Measurements from ENCODE around the gene TMEM250. TPM values are rescaled to one million over a fixed set of nuclear protein-coding genes. Genes with fewer than 3 reads are reported as not detected.

The TMEM250 gene
- total and polyA plus RNA-seq, 2 of the 4 experiments (the other 2 are of a cell fraction): 14.0 to 17.5 TPM

DNA sequence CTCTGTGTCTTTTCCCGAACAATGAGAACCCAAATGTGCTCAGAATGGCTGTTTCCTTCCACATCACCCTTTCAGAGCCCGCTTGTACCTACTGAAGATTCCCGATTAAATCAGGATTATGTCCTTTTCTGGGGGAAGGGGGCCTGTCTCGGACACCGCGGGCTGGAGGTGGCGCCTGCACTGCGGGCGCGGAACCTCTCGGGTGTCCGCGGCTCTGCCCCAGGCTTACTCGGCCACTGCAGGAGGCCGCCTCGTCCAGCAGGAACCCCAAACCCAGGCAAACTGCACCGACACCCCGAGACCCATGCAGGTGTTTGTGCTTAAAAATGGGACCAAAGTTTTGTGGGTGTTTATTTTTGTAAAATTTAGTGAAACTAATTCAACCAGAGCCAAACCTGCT lies 8.6 kb upstream of the TMEM250 start:
- peaks cover 71% of the 10 kb centered on the region for H3K27me3 ChIP-seq (ENCODE audit: control insufficient read depth, insufficient read depth, low read length)
- POLR2A ChIA-PET (ENCODE audit: unreplicated experiment): no interaction called here
- no peak overlapping the region for H4K5ac ChIP-seq (ENCODE audit: low read depth, low read length)
- H3K9me3 ChIP-seq (ENCODE audit: control insufficient read depth, insufficient read depth, low read length): no peaks in the 10 kb centered on the region; the same call in 1 of the 2 replicates
- H4K91ac ChIP-seq (ENCODE audit: insufficient read depth, low read depth, low read length): no peak overlapping the region
- BruUV-seq (replicated peaks): no TSS peak
- no peak overlapping the region for H3K4me3 ChIP-seq (ENCODE audit: insufficient read depth, low read depth, low read length)
- H3K79me1 ChIP-seq (ENCODE audit: low read depth in 1 of 2, low read length in 2 of 2): no peaks in the 10 kb centered on the region
- H3K27ac ChIP-seq (ENCODE audit: insufficient read depth, low read length): no peak overlapping the region
- H4K8ac ChIP-seq (ENCODE audit: low read depth in 2 of 2, low read length in 2 of 2): no peak overlapping the region
- H3K4me2 ChIP-seq (ENCODE audit: low read depth, low read length): no peak overlapping the region
- H3K36me3 ChIP-seq (ENCODE audit: control insufficient read depth, insufficient read depth, low read length): no peaks in the 10 kb centered on the region
- H2BK120ac ChIP-seq (ENCODE audit: low read depth, low read length): no peak overlapping the region
- peaks cover 7% of the 10 kb centered on the region; the same call in 1 of the 2 replicates for H4K20me1 ChIP-seq (ENCODE audit: insufficient read depth, low read length)
- no peak overlapping the region for H2BK5ac ChIP-seq (ENCODE audit: low read depth, low read length, poor library complexity, severe bottlenecking)
- H2BK15ac ChIP-seq (ENCODE audit: low read depth, low read length): no peak overlapping the region
- dilution Hi-C loops (cut with HindIII; ENCODE audit: low sequenced_read_pairs, unreplicated experiment) (no loop called here), in situ Hi-C loops (cut with MboI; ENCODE audit: low sequenced_read_pairs) (loop anchor here (10.0 kb wide), 1 partner anchor 423 kb away; the partner anchor contains the start of gene KCNT1), intact Hi-C loops (cut with micrococcal nuclease) (no loop called here)
- H3K56ac ChIP-seq (ENCODE audit: extremely low read depth, insufficient read depth, low read length): no peak overlapping the region
- H3K4me1 ChIP-seq (ENCODE audit: control insufficient read depth, insufficient read depth, low read length): no peaks in the 10 kb centered on the region
- no peak overlapping the region for H2AK9ac ChIP-seq (replicated peaks; ENCODE audit: low read depth, low read length, poor library complexity)
- H3K23ac ChIP-seq (ENCODE audit: low read depth, low read length): no peak overlapping the region
- no peak for DNase-seq
- no peak overlapping the region for H2BK20ac ChIP-seq (ENCODE audit: low read depth, low read length)
- H3K9ac ChIP-seq (ENCODE audit: low read depth, low read length): no peak overlapping the region
- H3K4ac ChIP-seq (ENCODE audit: low read depth, low read length): no peak overlapping the region
- H3K14ac ChIP-seq (replicated peaks; ENCODE audit: low read depth, low read length): no peak overlapping the region
- H2AFZ ChIP-seq (replicated peaks; ENCODE audit: low read length, poor library complexity): no peak overlapping the region
- no peak overlapping the region for H3K18ac ChIP-seq (ENCODE audit: low read depth, low read length)
- no peak for TF ChIP-seq MAZ (IDR thresholded peaks at IDR 0.05; ENCODE audit: borderline replicate concordance, low read depth, low read length)
- TF ChIP-seq FOS (IDR thresholded peaks at IDR 0.05; ENCODE audit: low read depth, low read length): no peak
- TF ChIP-seq BHLHE40 (IDR thresholded peaks at IDR 0.05; ENCODE audit: low read depth, low read length): no peak
- TF ChIP-seq, protein P1, sequence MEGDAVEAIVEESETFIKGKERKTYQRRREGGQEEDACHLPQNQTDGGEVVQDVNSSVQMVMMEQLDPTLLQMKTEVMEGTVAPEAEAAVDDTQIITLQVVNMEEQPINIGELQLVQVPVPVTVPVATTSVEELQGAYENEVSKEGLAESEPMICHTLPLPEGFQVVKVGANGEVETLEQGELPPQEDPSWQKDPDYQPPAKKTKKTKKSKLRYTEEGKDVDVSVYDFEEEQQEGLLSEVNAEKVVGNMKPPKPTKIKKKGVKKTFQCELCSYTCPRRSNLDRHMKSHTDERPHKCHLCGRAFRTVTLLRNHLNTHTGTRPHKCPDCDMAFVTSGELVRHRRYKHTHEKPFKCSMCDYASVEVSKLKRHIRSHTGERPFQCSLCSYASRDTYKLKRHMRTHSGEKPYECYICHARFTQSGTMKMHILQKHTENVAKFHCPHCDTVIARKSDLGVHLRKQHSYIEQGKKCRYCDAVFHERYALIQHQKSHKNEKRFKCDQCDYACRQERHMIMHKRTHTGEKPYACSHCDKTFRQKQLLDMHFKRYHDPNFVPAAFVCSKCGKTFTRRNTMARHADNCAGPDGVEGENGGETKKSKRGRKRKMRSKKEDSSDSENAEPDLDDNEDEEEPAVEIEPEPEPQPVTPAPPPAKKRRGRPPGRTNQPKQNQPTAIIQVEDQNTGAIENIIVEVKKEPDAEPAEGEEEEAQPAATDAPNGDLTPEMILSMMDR (conservative IDR thresholded peaks at IDR 0.05; ENCODE audit: low read depth, low read length): no peak
- TF ChIP-seq, protein P2, sequence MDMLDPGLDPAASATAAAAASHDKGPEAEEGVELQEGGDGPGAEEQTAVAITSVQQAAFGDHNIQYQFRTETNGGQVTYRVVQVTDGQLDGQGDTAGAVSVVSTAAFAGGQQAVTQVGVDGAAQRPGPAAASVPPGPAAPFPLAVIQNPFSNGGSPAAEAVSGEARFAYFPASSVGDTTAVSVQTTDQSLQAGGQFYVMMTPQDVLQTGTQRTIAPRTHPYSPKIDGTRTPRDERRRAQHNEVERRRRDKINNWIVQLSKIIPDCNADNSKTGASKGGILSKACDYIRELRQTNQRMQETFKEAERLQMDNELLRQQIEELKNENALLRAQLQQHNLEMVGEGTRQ (IDR thresholded peaks at IDR 0.05; ENCODE audit: low read depth, low read length): no peak
- no peak for TF ChIP-seq SMC3 (IDR thresholded peaks at IDR 0.05; ENCODE audit: low read depth, low read length)
- TF ChIP-seq MAFK (IDR thresholded peaks at IDR 0.05; ENCODE audit: low read depth, low read length): no peak
- TF ChIP-seq NFE2L2 (IDR thresholded peaks at IDR 0.05; ENCODE audit: low read depth, low read length): no peak
- TF ChIP-seq CEBPB (IDR thresholded peaks at IDR 0.05; ENCODE audit: low read depth, low read length): no peak
- TF ChIP-seq CHD1 (IDR thresholded peaks at IDR 0.05; ENCODE audit: low read depth, low read length): no peak
- TF ChIP-seq MXI1 (IDR thresholded peaks at IDR 0.05; ENCODE audit: borderline replicate concordance, low read depth, low read length): no peak
- TF ChIP-seq POLR2A (IDR thresholded peaks at IDR 0.05; ENCODE audit: low read depth, low read length): no peak
- TF ChIP-seq RFX5 (IDR thresholded peaks at IDR 0.05; ENCODE audit: low read depth, low read length): no peak
- no peak for ATAC-seq (ENCODE audit: low read depth)
- 80% methylated on average over 3 of the region's 18 CpGs; no CpG with 5 or more reads in 1 of the 2 experiments for WGBS, 2 experiments (ENCODE audit: extremely low coverage in 2 of 2, insufficient read length in 1 of 2)
- H3K9me1 ChIP-seq (ENCODE audit: insufficient read depth, low read length): no peaks in the 10 kb centered on the region
- CTCF ChIA-PET: no interaction called here
- H2AK5ac ChIP-seq (ENCODE audit: low read depth, low read length): no peak overlapping the region

Data from IMR-90 (cell line).